Right lobe of liver (tissue), 4 donors: Measurements from ENCODE around the gene EHD2.

Experiments
- CTCF ChIP-seq, 4 donors: fragments of 200-600 bp in 3 of 4; fragments of 450-650 bp in 1 of 4; IDR thresholded peaks; one replicate each; pipeline versions ENCODE4 v1.5.1 to v1.8.0; 2016 to 2022; ENCODE audit warnings: antibody characterized with exemption in 4 of 4, mild to moderate bottlenecking in 2 of 4
- POLR2A ChIP-seq: fragments of 450-650 bp; IDR thresholded peaks from one replicate; pipeline ENCODE4 v1.6.1; 2017; ENCODE audit warnings: antibody characterized with exemption, mild to moderate bottlenecking
- donor health status: DM: no; HTN: no; CAD: no.
- donor health status: DM: no; HTN: no; CAD: no.
- donor health status: DM: no; HTN: yes; CAD: no.

- no peak for TF ChIP-seq CTCF (IDR thresholded peaks at IDR 0.05)
- no peak for TF ChIP-seq POLR2A
Measured at GRCh38 chr19:47681936-47682335, 31.3 kb upstream of the EHD2 start.
